Stomach smooth muscle (tissue), 2 donors: ENCODE data around the gene CD276.

Source experiments
- H3K27ac ChIP-seq: one replicate; pipeline ENCODE4 v1.7.0; 2013; ENCODE audit warnings: mild to moderate bottlenecking, low read length, inconsistent platforms
- H3K27me3 ChIP-seq, 2 donors: one replicate each; pipeline ENCODE4 v1.7.0; 2013; ENCODE audit warnings: low read length in 2 of 2; ENCODE audit not compliant: insufficient read depth in 2 of 2, control insufficient read depth in 1 of 2
- H3K36me3 ChIP-seq, 2 donors: one replicate each; pipeline ENCODE4 v1.7.0; 2013; ENCODE audit warnings: low read length in 2 of 2; ENCODE audit not compliant: control insufficient read depth in 2 of 2, insufficient read depth in 2 of 2
- H3K4me1 ChIP-seq: one replicate; pipeline ENCODE4 v1.7.0; 2013; ENCODE audit warnings: low read length; ENCODE audit not compliant: control insufficient read depth, insufficient read depth
- H3K4me3 ChIP-seq, 2 donors: one replicate each; pipeline ENCODE4 v1.7.0; 2013; ENCODE audit warnings: low read length in 2 of 2
- H3K9ac ChIP-seq, 2 donors: one replicate each; pipeline ENCODE4 v1.7.0; 2013; ENCODE audit warnings: low read length in 2 of 2, mild to moderate bottlenecking in 1 of 2
- H3K9me3 ChIP-seq, 2 donors: one replicate each; pipeline ENCODE4 v1.7.0; 2013; ENCODE audit warnings: low read length in 2 of 2; ENCODE audit not compliant: control insufficient read depth in 2 of 2
- donor health status: healthy.
- donor health status: Pancreatic carcinoma.

The CD276 gene

GRCh38 chr15:73746883-73747282 lies 62.7 kb downstream of the CD276 start:
- Histone ChIP-seq H3K4me1 (peaks cover 22% of the 10 kb centered on the region), H3K9me3 (no peaks in the 10 kb centered on the region), H3K4me3 (no peak overlapping the region), H3K36me3 (no peaks in the 10 kb centered on the region), H3K27me3 (peaks cover 0 to 4% of the 10 kb centered on the region in 2 donors), H3K27ac (no peak overlapping the region), H3K9ac (no peak overlapping the region)

GRCh38 chr15:73747847-73748590 lies 63.8 kb downstream of the CD276 start:
- H3K27ac ChIP-seq, result no peak overlapping the region
- peaks cover 0 to 4% of the 10 kb centered on the region in 2 donors for H3K27me3 ChIP-seq
- peaks cover 16% of the 10 kb centered on the region for H3K4me1 ChIP-seq
- no peak overlapping the region for H3K4me3 ChIP-seq
- H3K9ac ChIP-seq, result no peak overlapping the region
- H3K9me3 ChIP-seq, result no peaks in the 10 kb centered on the region
- no peaks in the 10 kb centered on the region for H3K36me3 ChIP-seq

- peaks cover 20% of the 10 kb centered on the region for H3K4me1 ChIP-seq
- no peak overlapping the region for H3K9ac ChIP-seq
- H3K27ac ChIP-seq, result no peak overlapping the region
- H3K9me3 ChIP-seq, result no peaks in the 10 kb centered on the region
- H3K4me3 ChIP-seq, result no peak overlapping the region
- peaks cover 0 to 4% of the 10 kb centered on the region in 2 donors for H3K27me3 ChIP-seq
- no peaks in the 10 kb centered on the region for H3K36me3 ChIP-seq
These were observed 64.5 kb downstream of the CD276 start for GRCh38 chr15:73748730-73749129.

GRCh38 chr15:73749533-73749932 lies 65.3 kb downstream of the CD276 start:
- H3K27me3 ChIP-seq, result peaks cover 0 to 4% of the 10 kb centered on the region in 2 donors
- H3K9me3 ChIP-seq, result no peaks in the 10 kb centered on the region
- no peak overlapping the region for H3K27ac ChIP-seq
- H3K4me3 ChIP-seq, result no peak overlapping the region
- H3K36me3 ChIP-seq, result no peaks in the 10 kb centered on the region
- no peak overlapping the region for H3K9ac ChIP-seq
- peaks cover 21% of the 10 kb centered on the region for H3K4me1 ChIP-seq

GRCh38 chr15:73749971-73750370 lies 65.8 kb downstream of the CD276 start:
- H3K27ac ChIP-seq, result no peak overlapping the region
- no peak overlapping the region for H3K9ac ChIP-seq
- no peaks in the 10 kb centered on the region for H3K36me3 ChIP-seq
- H3K9me3 ChIP-seq, result no peaks in the 10 kb centered on the region
- H3K4me3 ChIP-seq, result no peak overlapping the region
- peaks cover 21% of the 10 kb centered on the region for H3K4me1 ChIP-seq
- peaks cover 0 to 4% of the 10 kb centered on the region in 2 donors for H3K27me3 ChIP-seq

GRCh38 chr15:73750438-73750837 lies 66.3 kb downstream of the CD276 start:
- peaks cover 0 to 4% of the 10 kb centered on the region in 2 donors for H3K27me3 ChIP-seq
- no peak overlapping the region for H3K4me3 ChIP-seq
- H3K9ac ChIP-seq, result peak overlapping the region in 1 of 2 donors; percentile 28
- H3K9me3 ChIP-seq, result no peaks in the 10 kb centered on the region
- H3K4me1 ChIP-seq, result peaks cover 21% of the 10 kb centered on the region
- no peak overlapping the region for H3K27ac ChIP-seq
- H3K36me3 ChIP-seq, result no peaks in the 10 kb centered on the region

GRCh38 chr15:73750951-73751350 lies 66.8 kb downstream of the CD276 start:
- Histone ChIP-seq H3K27ac (no peak overlapping the region), H3K4me1 (peaks cover 21% of the 10 kb centered on the region), H3K27me3 (peaks cover 0 to 4% of the 10 kb centered on the region in 2 donors), H3K9me3 (no peaks in the 10 kb centered on the region), H3K9ac (peak overlapping the region in 1 of 2 donors; percentile 28), H3K4me3 (peak overlapping the region; percentile 69 to 70), H3K36me3 (no peaks in the 10 kb centered on the region)

- Histone ChIP-seq H3K36me3 (no peaks in the 10 kb centered on the region), H3K4me1 (peaks cover 21% of the 10 kb centered on the region), H3K9ac (peak overlapping the region; percentile 47 to 56), H3K27ac (no peak overlapping the region), H3K9me3 (no peaks in the 10 kb centered on the region), H3K27me3 (peaks cover 0 to 4% of the 10 kb centered on the region in 2 donors), H3K4me3 (peak overlapping the region; percentile 69 to 70)
These were observed 67.3 kb downstream of the CD276 start for GRCh38 chr15:73751511-73751898.

- Histone ChIP-seq H3K27ac (no peak overlapping the region), H3K9me3 (no peaks in the 10 kb centered on the region)
These were observed 68.0 kb downstream of the CD276 start for GRCh38 chr15:73751899-73752805.

GRCh38 chr15:73752806-73753193 lies 68.6 kb downstream of the CD276 start:
- H3K9ac ChIP-seq, result peak overlapping the region; percentile 29 to 58
- no peak overlapping the region for H3K27ac ChIP-seq
- peak overlapping the region; percentile 58 to 77 for H3K4me3 ChIP-seq
- no peaks in the 10 kb centered on the region for H3K9me3 ChIP-seq
- peaks cover 21% of the 10 kb centered on the region for H3K4me1 ChIP-seq
- H3K27me3 ChIP-seq, result peaks cover 2 to 4% of the 10 kb centered on the region in 2 donors
- H3K36me3 ChIP-seq, result no peaks in the 10 kb centered on the region

More at GRCh38 chr15:73751899-73752805, 68.0 kb downstream of the CD276 start:
- H3K36me3 ChIP-seq, result no peaks in the 10 kb centered on the region
- peak overlapping the region; percentile 58 to 77 for H3K4me3 ChIP-seq
- peaks cover 21% of the 10 kb centered on the region for H3K4me1 ChIP-seq
- H3K9ac ChIP-seq, result peak overlapping the region; percentile 29 to 58
- H3K27me3 ChIP-seq, result peaks cover 2 to 4% of the 10 kb centered on the region in 2 donors
